H7 (cell line): ENCODE measurements around the gene HACD3. TPM values are rescaled to one million over a fixed set of nuclear protein-coding genes. Genes with fewer than 3 reads are reported as not detected.
"Not testable (repeated sequence)": the region's sequence is repeated elsewhere in the genome, so short reads cannot be mapped to it uniquely, and the experiment has no call there.

Experiments used
- DNase-seq: peaks from one replicate; pipeline ENCODE4 v3.0.0; 2012
- H3K27me3 ChIP-seq: 2 replicates; pipeline ENCODE4 v1.6.0; 2011; ENCODE audit warnings: mild to moderate bottlenecking, low read length; ENCODE audit not compliant: control insufficient read depth, insufficient read depth
- H3K36me3 ChIP-seq: replicated peaks from 2 replicates; pipeline ENCODE4 v1.5.1; 2011; ENCODE audit warnings: low read length; ENCODE audit not compliant: control insufficient read depth, insufficient read depth
- H3K4me3 ChIP-seq: 2 replicates; pipeline ENCODE4 v1.5.1; 2011; ENCODE audit warnings: low read depth, mild to moderate bottlenecking, control low read depth, low read length, moderate library complexity; ENCODE audit not compliant: insufficient read depth
- total RNA-seq: library from RNA; depleted of rRNA; stranded (reverse); fragments of >200 nt; shearing (Covaris generic); gene quantifications from 2 replicates; pipeline ENCODE4 v1.2.3, GENCODE V29; 2014

The HACD3 gene
- total RNA-seq, 1 experiment from 2014 or later: 166 TPM

- H3K27me3 ChIP-seq: no peaks in the 10 kb centered on the region
- H3K36me3 ChIP-seq: no peaks in the 10 kb centered on the region
- peak overlapping the region; percentile 98 for H3K4me3 ChIP-seq
- no peak for DNase-seq
These were observed 423 bp upstream of the HACD3 start for GRCh38 chr15:65529762-65530317.

- Histone ChIP-seq H3K27me3 (no peaks in the 10 kb centered on the region), H3K36me3 (no peaks in the 10 kb centered on the region), H3K4me3 (no peak overlapping the region)
- DNase-seq: no peak
These were observed 2.4 kb downstream of the HACD3 start for GRCh38 chr15:65532738-65533051.

- Histone ChIP-seq H3K36me3 (no peaks in the 10 kb centered on the region), H3K27me3 (no peaks in the 10 kb centered on the region), H3K4me3 (no peak overlapping the region)
- no peak for DNase-seq
These were observed 2.9 kb downstream of the HACD3 start for GRCh38 chr15:65533057-65533756.

- Histone ChIP-seq H3K36me3 (no peaks in the 10 kb centered on the region), H3K27me3 (no peaks in the 10 kb centered on the region)
- DNase-seq: no peak
These were observed 4.9 kb downstream of the HACD3 start for GRCh38 chr15:65535192-65535591.

GRCh38 chr15:65540314-65540713, 10.1 kb downstream of the HACD3 start:
- no peak for DNase-seq
- H3K27me3 ChIP-seq: no peaks in the 10 kb centered on the region
- H3K4me3 ChIP-seq: no peak overlapping the region
- H3K36me3 ChIP-seq: no peaks in the 10 kb centered on the region

More at GRCh38 chr15:65535192-65535591, 4.9 kb downstream of the HACD3 start:
- H3K4me3 ChIP-seq: no peak overlapping the region

- Histone ChIP-seq H3K36me3 (no peaks in the 10 kb centered on the region), H3K27me3 (no peaks in the 10 kb centered on the region), H3K4me3 (no peak overlapping the region)
- no peak for DNase-seq
These were observed 11.1 kb downstream of the HACD3 start for GRCh38 chr15:65541231-65541820.

- Histone ChIP-seq H3K36me3 (no peaks in the 10 kb centered on the region), H3K27me3 (no peaks in the 10 kb centered on the region)
- no peak for DNase-seq
These were observed 17.6 kb downstream of the HACD3 start for GRCh38 chr15:65547841-65548240.

GRCh38 chr15:65549288-65549687, 19.0 kb downstream of the HACD3 start:
- not testable (repeated sequence) for H3K4me3 ChIP-seq, H3K36me3 ChIP-seq, DNase-seq, H3K27me3 ChIP-seq

More at GRCh38 chr15:65547841-65548240, 17.6 kb downstream of the HACD3 start:
- no peak overlapping the region for H3K4me3 ChIP-seq

- no peak for DNase-seq
These were observed 20.4 kb downstream of the HACD3 start for GRCh38 chr15:65550681-65551098.

GRCh38 chr15:65551183-65551582, 20.9 kb downstream of the HACD3 start:
- Histone ChIP-seq H3K36me3 (no peaks in the 10 kb centered on the region; the same call in none of the 2 replicates), H3K4me3 (no peak overlapping the region), H3K27me3 (no peaks in the 10 kb centered on the region)
- DNase-seq: no peak

More at GRCh38 chr15:65550681-65551098, 20.4 kb downstream of the HACD3 start:
- no peak overlapping the region for H3K4me3 ChIP-seq
- no peaks in the 10 kb centered on the region; the same call in none of the 2 replicates for H3K36me3 ChIP-seq
- no peaks in the 10 kb centered on the region for H3K27me3 ChIP-seq

GRCh38 chr15:65552851-65553250, 22.6 kb downstream of the HACD3 start:
- not testable (repeated sequence) for H3K27me3 ChIP-seq, H3K4me3 ChIP-seq, DNase-seq, H3K36me3 ChIP-seq

- H3K36me3 ChIP-seq: peaks cover 10% of the 10 kb centered on the region
- no peak for DNase-seq
- H3K27me3 ChIP-seq: no peaks in the 10 kb centered on the region
- no peak overlapping the region for H3K4me3 ChIP-seq
These were observed 23.4 kb downstream of the HACD3 start for GRCh38 chr15:65553691-65554090.

GRCh38 chr15:65556622-65557021, 26.4 kb downstream of the HACD3 start:
- DNase-seq: no peak
- Histone ChIP-seq H3K4me3 (no peak overlapping the region), H3K27me3 (no peaks in the 10 kb centered on the region), H3K36me3 (peaks cover 16% of the 10 kb centered on the region)

GRCh38 chr15:65558336-65558735, 28.1 kb downstream of the HACD3 start:
- no peak for DNase-seq
- no peak overlapping the region for H3K4me3 ChIP-seq
- no peaks in the 10 kb centered on the region for H3K27me3 ChIP-seq
- peaks cover 27% of the 10 kb centered on the region for H3K36me3 ChIP-seq
